IMR-90 (cell line): ENCODE data around the gene PTPRS. TPM values are rescaled to one million over a fixed set of nuclear protein-coding genes. Genes with fewer than 3 reads are reported as not detected.
A peak's percentile ranks its signal among the peaks of the same experiment; 100 is the strongest.

ENCODE experiments used
- ATAC-seq: fragments of 200-7000 bp; cut with Tn5 transposase; 2 replicates; pipeline ENCODE4 v1.9.1; 2020; ENCODE audit warnings: low read depth, mild to moderate bottlenecking, moderate library complexity
- BruUV-seq: library from RNA; stranded (reverse); fragments of 400-500 nt; replicated peaks from 2 replicates; lab custom pipeline; 2021; lab: Mats Ljungman, UMichigan
- CTCF ChIA-PET: fragments of 300-600 bp; formaldehyde crosslinking; extraction: SDS; loops from one replicate; lab custom pipeline; 2021; ENCODE audit warnings: antibody characterized with exemption; lab: Yijun Ruan, JAX
- POLR2A ChIA-PET: fragments of 300-600 bp; sonication (Branson Sonifier 250); formaldehyde crosslinking; loops from one replicate; lab custom pipeline; 2022; ENCODE audit warnings: antibody characterized with exemption; ENCODE audit not compliant: unreplicated experiment; lab: Charles Lee
- DNase-seq: peaks from one replicate; pipeline ENCODE4 v3.0.0; 2013
- H2AFZ ChIP-seq: replicated peaks from 2 replicates; pipeline ENCODE3; 2013; ENCODE audit warnings: low read length, mild to moderate bottlenecking; ENCODE audit not compliant: poor library complexity
- H2AK5ac ChIP-seq: 2 replicates; pipeline ENCODE4 v1.6.1; 2013; ENCODE audit warnings: low read depth, low read length, inconsistent platforms
- H2AK9ac ChIP-seq: replicated peaks from 2 replicates; pipeline ENCODE3; 2013; ENCODE audit warnings: mild to moderate bottlenecking, low read depth, low read length, moderate library complexity; ENCODE audit not compliant: poor library complexity
- H2BK120ac ChIP-seq: 2 replicates; pipeline ENCODE4 v1.6.1; 2013; ENCODE audit warnings: low read depth, low read length, inconsistent platforms
- H2BK15ac ChIP-seq: 3 replicates; pipeline ENCODE4 v1.6.1; 2013; ENCODE audit warnings: low read depth, low read length, inconsistent platforms
- H2BK20ac ChIP-seq: 2 replicates; pipeline ENCODE4 v1.6.1; 2013; ENCODE audit warnings: low read depth, mild to moderate bottlenecking, inconsistent platforms, low read length, moderate library complexity
- H2BK5ac ChIP-seq: 2 replicates; pipeline ENCODE4 v1.6.1; 2013; ENCODE audit warnings: mild to moderate bottlenecking, low read depth, low read length, inconsistent platforms; ENCODE audit not compliant: poor library complexity, severe bottlenecking
- H3K14ac ChIP-seq: replicated peaks from 2 replicates; pipeline ENCODE4 v1.6.1; 2013; ENCODE audit warnings: low read depth, low read length, inconsistent platforms
- H3K18ac ChIP-seq: 2 replicates; pipeline ENCODE4 v1.6.1; 2013; ENCODE audit warnings: low read depth, low read length, control low read depth
- H3K23ac ChIP-seq: 2 replicates; pipeline ENCODE4 v1.6.1; 2013; ENCODE audit warnings: low read depth, low read length, inconsistent platforms
- H3K27ac ChIP-seq: 2 replicates; pipeline ENCODE4 v1.5.1; 2013; ENCODE audit warnings: mild to moderate bottlenecking, control low read depth, low read length; ENCODE audit not compliant: insufficient read depth
- H3K27me3 ChIP-seq: 2 replicates; pipeline ENCODE4 v1.6.1; 2013; ENCODE audit warnings: low read length; ENCODE audit not compliant: control insufficient read depth, insufficient read depth
- H3K36me3 ChIP-seq: 2 replicates; pipeline ENCODE4 v1.6.1; 2013; ENCODE audit warnings: low read length, mixed read lengths; ENCODE audit not compliant: control insufficient read depth, insufficient read depth
- H3K4ac ChIP-seq: 2 replicates; pipeline ENCODE4 v1.6.1; 2013; ENCODE audit warnings: low read depth, low read length, inconsistent platforms
- H3K4me1 ChIP-seq: 2 replicates; pipeline ENCODE4 v1.6.1; 2013; ENCODE audit warnings: low read length, mixed read lengths; ENCODE audit not compliant: control insufficient read depth, insufficient read depth
- H3K4me2 ChIP-seq: 2 replicates; pipeline ENCODE4 v1.6.1; 2013; ENCODE audit warnings: low read depth, mild to moderate bottlenecking, control low read depth, low read length, moderate library complexity
- H3K4me3 ChIP-seq: 2 replicates; pipeline ENCODE4 v1.5.1; 2013; ENCODE audit warnings: low read depth, mild to moderate bottlenecking, control low read depth, low read length, moderate library complexity; ENCODE audit not compliant: insufficient read depth
- H3K56ac ChIP-seq: 2 replicates; pipeline ENCODE4 v1.6.1; 2013; ENCODE audit warnings: low read length, inconsistent platforms; ENCODE audit not compliant: insufficient read depth; ENCODE audit errors: extremely low read depth
- H3K79me1 ChIP-seq, 2 experiments: 2 replicates each; pipeline ENCODE4 v1.6.1; 2013; ENCODE audit warnings: low read length in 2 of 2, inconsistent platforms in 1 of 2, low read depth in 1 of 2
- H3K9ac ChIP-seq: 2 replicates; pipeline ENCODE4 v1.6.1; 2013; ENCODE audit warnings: low read depth, low read length, control low read depth
- H3K9me1 ChIP-seq: 2 replicates; pipeline ENCODE4 v1.6.1; 2013; ENCODE audit warnings: low read length, inconsistent platforms; ENCODE audit not compliant: insufficient read depth
- H3K9me3 ChIP-seq: 2 replicates; pipeline ENCODE4 v1.6.1; 2013; ENCODE audit warnings: low read length; ENCODE audit not compliant: control insufficient read depth, insufficient read depth
- H4K20me1 ChIP-seq: 2 replicates; pipeline ENCODE4 v1.6.1; 2013; ENCODE audit warnings: low read length, inconsistent platforms; ENCODE audit not compliant: insufficient read depth
- H4K5ac ChIP-seq: 2 replicates; pipeline ENCODE4 v1.6.1; 2013; ENCODE audit warnings: mild to moderate bottlenecking, low read depth, low read length, control low read depth
- H4K8ac ChIP-seq, 2 experiments: 2 replicates each; pipeline ENCODE4 v1.6.1; 2013; ENCODE audit warnings: low read depth in 2 of 2, low read length in 2 of 2, control low read depth in 1 of 2, inconsistent platforms in 1 of 2
- H4K91ac ChIP-seq: 2 replicates; pipeline ENCODE4 v1.6.1; 2013; ENCODE audit warnings: low read depth, low read length, inconsistent platforms; ENCODE audit not compliant: insufficient read depth
- BHLHE40 ChIP-seq: fragments of 150-350 bp; IDR thresholded peaks from 2 replicates; pipeline ENCODE4 v1.6.1; 2016; ENCODE audit warnings: mild to moderate bottlenecking, low read depth, low read length
- CEBPB ChIP-seq: IDR thresholded peaks from 2 replicates; pipeline ENCODE4 v1.6.1; 2012; ENCODE audit warnings: low read depth, low read length, improper control_type of control experiment
- CHD1 ChIP-seq: IDR thresholded peaks from 2 replicates; pipeline ENCODE4 v1.6.1; 2012; ENCODE audit warnings: low read depth, low read length, improper control_type of control experiment
- MAFK ChIP-seq: IDR thresholded peaks from 2 replicates; pipeline ENCODE4 v1.6.1; 2012; ENCODE audit warnings: low read depth, low read length, improper control_type of control experiment
- MAZ ChIP-seq: IDR thresholded peaks from 2 replicates; pipeline ENCODE4 v1.6.1; 2012; ENCODE audit warnings: low read depth, mild to moderate bottlenecking, low read length, improper control_type of control experiment, moderate library complexity, borderline replicate concordance
- MXI1 ChIP-seq: IDR thresholded peaks from 2 replicates; pipeline ENCODE4 v1.6.1; 2012; ENCODE audit warnings: low read depth, mild to moderate bottlenecking, low read length, moderate library complexity, borderline replicate concordance
- POLR2A ChIP-seq: IDR thresholded peaks from 2 replicates; pipeline ENCODE4 v1.6.1; 2012; ENCODE audit warnings: mild to moderate bottlenecking, low read depth, low read length
- RAD21 ChIP-seq: IDR thresholded peaks from 2 replicates; pipeline ENCODE4 v1.6.1; 2012; ENCODE audit warnings: low read length, improper control_type of control experiment
- RCOR1 ChIP-seq: IDR thresholded peaks from 2 replicates; pipeline ENCODE4 v1.6.1; 2012; ENCODE audit warnings: mild to moderate bottlenecking, low read length, improper control_type of control experiment; ENCODE audit not compliant: insufficient replicate concordance
- RFX5 ChIP-seq: IDR thresholded peaks from 2 replicates; pipeline ENCODE4 v1.8.0; 2012; ENCODE audit warnings: low read depth, mild to moderate bottlenecking, low read length, moderate library complexity
- SMC3 ChIP-seq: fragments of 150-350 bp; IDR thresholded peaks from 2 replicates; pipeline ENCODE4 v1.6.1; 2016; ENCODE audit warnings: low read depth, mild to moderate bottlenecking, antibody characterized with exemption, low read length, moderate library complexity
- WGBS, 2 experiments: methylation state at CpG; one replicate each; pipeline versions ENCODE4 v1.1.5 to v1.1.7; 2013; ENCODE audit warnings: missing lambda C conversion rate in 2 of 2; ENCODE audit not compliant: insufficient read length in 1 of 2; ENCODE audit errors: extremely low coverage in 2 of 2; 5-methylcytosine and 5-hydroxymethylcytosine counted together
- dilution Hi-C: fragments of 300-500 bp; cut with HindIII; formaldehyde crosslinking; loops from one replicate; pipeline ENCODE4 v1.14.3; 2018; ENCODE audit warnings: low sequenced_read_pairs; ENCODE audit not compliant: unreplicated experiment
- in situ Hi-C: fragments of 300-500 bp; cut with MboI; formaldehyde crosslinking; loops from 3 replicates; pipeline ENCODE4 v1.14.3; 2019; ENCODE audit warnings: low sequenced_read_pairs, inconsistent platforms, mixed read lengths
- intact Hi-C: fragments of 100-400 bp; cut with micrococcal nuclease; formaldehyde crosslinking; loops from 2 replicates; pipeline ENCODE4 v1.10.0; 2022
- polyA plus RNA-seq, 3 experiments: library from polyadenylated mRNA; depleted of rRNA; stranded (reverse); fragments of >200 nt; gene quantifications; 2 replicates each; pipeline ENCODE4 v1.2.3, GENCODE V29; 2012; ENCODE audit warnings: low replicate concordance in 1 of 3
- total RNA-seq: library from RNA; depleted of rRNA; stranded (reverse); fragments of >200 nt; gene quantifications from 2 replicates; pipeline ENCODE4 v1.2.3, GENCODE V29; 2012
- TF ChIP-seq, protein P1 (sequence below): fragments of 150-350 bp; IDR thresholded peaks from 2 replicates; pipeline ENCODE4 v1.6.1; 2017; ENCODE audit warnings: mild to moderate bottlenecking, antibody characterized with exemption, low read length, low read depth
- TF ChIP-seq, protein P2 (sequence below): fragments of 150-350 bp; IDR thresholded peaks from 2 replicates; pipeline ENCODE4 v1.6.1; 2016; ENCODE audit warnings: low read depth, mild to moderate bottlenecking, low read length, moderate library complexity, borderline replicate concordance

Gene PTPRS
- total and polyA plus RNA-seq, 2 of the 4 experiments (the other 2 are of a cell fraction): 40.1 to 51.9 TPM

GRCh38 chr19:5340637-5341447 lies at the start of gene PTPRS (continued):
- TF ChIP-seq MAZ: peak; percentile 96; the same call in 1 of the 2 replicates
- 0 out of 2 replicates have a peak, but pooled peaks have one; percentile 1 for TF ChIP-seq RAD21
- TF ChIP-seq MXI1: no peak; the same call in 1 of the 2 replicates
- TF ChIP-seq RFX5: no peak
- no peak for TF ChIP-seq SMC3

GRCh38 chr19:5389353-5389752 lies 48.7 kb upstream of the PTPRS start:
- Histone ChIP-seq H3K79me1 (no peaks in the 10 kb centered on the region), H2BK20ac (no peak overlapping the region), H3K4me1 (no peaks in the 10 kb centered on the region), H3K4ac (no peak overlapping the region), H3K9me3 (peaks cover 6% of the 10 kb centered on the region), H2AK9ac (no peak overlapping the region), H3K9ac (no peak overlapping the region), H3K4me2 (no peak overlapping the region), H3K27ac (no peak overlapping the region), H3K18ac (no peak overlapping the region), H4K20me1 (no peaks in the 10 kb centered on the region), H3K4me3 (no peak overlapping the region), H2AK5ac (no peak overlapping the region), H4K8ac (no peak overlapping the region), H3K36me3 (no peaks in the 10 kb centered on the region), H3K9me1 (no peaks in the 10 kb centered on the region), H3K23ac (no peak overlapping the region), H3K27me3 (peaks cover 30% of the 10 kb centered on the region), H2BK5ac (no peak overlapping the region), H3K14ac (no peak overlapping the region), H2BK120ac (no peak overlapping the region), H2BK15ac (no peak overlapping the region), H3K56ac (no peak overlapping the region), H4K5ac (no peak overlapping the region), H4K91ac (no peak overlapping the region), H2AFZ (no peak overlapping the region)
- 100% methylated on average over 1 of the region's 6 CpGs; no CpG with 5 or more reads in 1 of the 2 experiments for WGBS, 2 experiments
- in situ Hi-C loops: no loop called here
- no peak for DNase-seq
- TF ChIP-seq, protein P1, sequence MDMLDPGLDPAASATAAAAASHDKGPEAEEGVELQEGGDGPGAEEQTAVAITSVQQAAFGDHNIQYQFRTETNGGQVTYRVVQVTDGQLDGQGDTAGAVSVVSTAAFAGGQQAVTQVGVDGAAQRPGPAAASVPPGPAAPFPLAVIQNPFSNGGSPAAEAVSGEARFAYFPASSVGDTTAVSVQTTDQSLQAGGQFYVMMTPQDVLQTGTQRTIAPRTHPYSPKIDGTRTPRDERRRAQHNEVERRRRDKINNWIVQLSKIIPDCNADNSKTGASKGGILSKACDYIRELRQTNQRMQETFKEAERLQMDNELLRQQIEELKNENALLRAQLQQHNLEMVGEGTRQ: no peak
- TF ChIP-seq BHLHE40: no peak
- TF ChIP-seq RCOR1: no peak
- TF ChIP-seq POLR2A: no peak
- TF ChIP-seq SMC3: no peak
- TF ChIP-seq, protein P2, sequence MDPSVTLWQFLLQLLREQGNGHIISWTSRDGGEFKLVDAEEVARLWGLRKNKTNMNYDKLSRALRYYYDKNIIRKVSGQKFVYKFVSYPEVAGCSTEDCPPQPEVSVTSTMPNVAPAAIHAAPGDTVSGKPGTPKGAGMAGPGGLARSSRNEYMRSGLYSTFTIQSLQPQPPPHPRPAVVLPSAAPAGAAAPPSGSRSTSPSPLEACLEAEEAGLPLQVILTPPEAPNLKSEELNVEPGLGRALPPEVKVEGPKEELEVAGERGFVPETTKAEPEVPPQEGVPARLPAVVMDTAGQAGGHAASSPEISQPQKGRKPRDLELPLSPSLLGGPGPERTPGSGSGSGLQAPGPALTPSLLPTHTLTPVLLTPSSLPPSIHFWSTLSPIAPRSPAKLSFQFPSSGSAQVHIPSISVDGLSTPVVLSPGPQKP: no peak
- TF ChIP-seq RFX5: no peak
- no peak for TF ChIP-seq MAFK
- TF ChIP-seq CEBPB: no peak
- TF ChIP-seq CHD1: no peak
- dilution Hi-C loops: no loop called here
- no TSS peak for BruUV-seq
- ATAC-seq: no peak
- intact Hi-C loops: no loop called here
- ChIA-PET POLR2A (no interaction called here), CTCF (interaction anchor here (0.7 kb wide), 1 partner anchor 49 kb away, joined by 4 read pairs; the partner anchor contains the start of gene PTPRS)
